Parathyroid adenoma (tissue), 2 donors: ENCODE results near the gene SEC16A.

ENCODE experiments used
- H2AFZ ChIP-seq: fragments of 300-600 bp; sonication (generic); one replicate; pipeline ENCODE4 v1.7.0; 2017; ENCODE audit warnings: antibody characterized with exemption, mild to moderate bottlenecking
- H3K27ac ChIP-seq: fragments of 300-600 bp; sonication (generic); one replicate; pipeline ENCODE4 v1.7.0; 2017
- H3K27me3 ChIP-seq: fragments of 300-600 bp; sonication (generic); one replicate; pipeline ENCODE4 v1.7.0; 2017; ENCODE audit warnings: low read length; ENCODE audit not compliant: control insufficient read depth, insufficient read depth
- H3K36me3 ChIP-seq: fragments of 300-600 bp; sonication (generic); one replicate; pipeline ENCODE4 v1.7.0; 2017; ENCODE audit warnings: low read length; ENCODE audit not compliant: control insufficient read depth, insufficient read depth
- H3K4me1 ChIP-seq: fragments of 300-600 bp; sonication (generic); one replicate; pipeline ENCODE4 v1.7.0; 2017; ENCODE audit warnings: control low read depth
- H3K4me2 ChIP-seq: fragments of 300-600 bp; sonication (generic); one replicate; pipeline ENCODE4 v1.7.0; 2017; ENCODE audit warnings: low read length
- H3K4me3 ChIP-seq: fragments of 300-600 bp; sonication (generic); one replicate; pipeline ENCODE4 v1.7.0; 2017; ENCODE audit warnings: low read depth, low read length
- H3K79me2 ChIP-seq: fragments of 300-600 bp; sonication (generic); one replicate; pipeline ENCODE4 v1.7.0; 2017; ENCODE audit warnings: control low read depth
- H3K9ac ChIP-seq: fragments of 300-600 bp; sonication (generic); one replicate; pipeline ENCODE4 v1.7.0; 2017; ENCODE audit warnings: mild to moderate bottlenecking
- H3K9me3 ChIP-seq: fragments of 300-600 bp; sonication (generic); one replicate; pipeline ENCODE4 v1.7.0; 2017; ENCODE audit warnings: low read length; ENCODE audit not compliant: control insufficient read depth
- TF ChIP-seq, protein P1 (sequence below): fragments of 300-600 bp; sonication (generic); IDR thresholded peaks from one replicate; pipeline ENCODE4 v1.7.0; 2017; ENCODE audit warnings: antibody characterized with exemption, mild to moderate bottlenecking
- donor health status: primary hyperparathyroidism.

Gene SEC16A

DNA sequence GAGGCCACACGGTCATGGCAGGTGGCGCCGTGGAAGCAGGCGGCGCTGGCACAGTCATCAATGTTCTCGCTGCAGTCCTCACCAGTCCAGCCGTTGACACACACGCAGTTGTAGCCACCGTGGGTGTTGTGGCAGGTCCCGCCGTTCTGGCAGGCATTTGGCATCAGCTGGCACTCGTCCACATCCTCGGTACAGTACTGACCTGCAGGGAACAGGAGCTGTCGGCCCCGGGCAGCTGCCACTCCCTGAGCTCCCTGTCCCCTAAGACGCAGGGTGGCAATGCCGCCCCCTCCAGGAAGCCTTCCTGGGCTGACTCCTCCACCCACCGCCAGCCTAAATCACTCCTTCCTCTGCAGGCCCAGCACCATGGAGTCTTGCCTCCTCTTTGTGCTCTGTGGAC, 35.8 kb upstream of the SEC16A start:
- Histone ChIP-seq H3K4me2 (no peak overlapping the region), H3K4me1 (no peaks in the 10 kb centered on the region), H3K9ac (no peak overlapping the region), H3K79me2 (no peaks in the 10 kb centered on the region), H3K27ac (no peak overlapping the region), H3K9me3 (no peaks in the 10 kb centered on the region), H3K4me3 (no peak overlapping the region), H3K27me3 (no peaks in the 10 kb centered on the region), H2AFZ (no peak overlapping the region), H3K36me3 (no peaks in the 10 kb centered on the region)
- TF ChIP-seq, protein P1, sequence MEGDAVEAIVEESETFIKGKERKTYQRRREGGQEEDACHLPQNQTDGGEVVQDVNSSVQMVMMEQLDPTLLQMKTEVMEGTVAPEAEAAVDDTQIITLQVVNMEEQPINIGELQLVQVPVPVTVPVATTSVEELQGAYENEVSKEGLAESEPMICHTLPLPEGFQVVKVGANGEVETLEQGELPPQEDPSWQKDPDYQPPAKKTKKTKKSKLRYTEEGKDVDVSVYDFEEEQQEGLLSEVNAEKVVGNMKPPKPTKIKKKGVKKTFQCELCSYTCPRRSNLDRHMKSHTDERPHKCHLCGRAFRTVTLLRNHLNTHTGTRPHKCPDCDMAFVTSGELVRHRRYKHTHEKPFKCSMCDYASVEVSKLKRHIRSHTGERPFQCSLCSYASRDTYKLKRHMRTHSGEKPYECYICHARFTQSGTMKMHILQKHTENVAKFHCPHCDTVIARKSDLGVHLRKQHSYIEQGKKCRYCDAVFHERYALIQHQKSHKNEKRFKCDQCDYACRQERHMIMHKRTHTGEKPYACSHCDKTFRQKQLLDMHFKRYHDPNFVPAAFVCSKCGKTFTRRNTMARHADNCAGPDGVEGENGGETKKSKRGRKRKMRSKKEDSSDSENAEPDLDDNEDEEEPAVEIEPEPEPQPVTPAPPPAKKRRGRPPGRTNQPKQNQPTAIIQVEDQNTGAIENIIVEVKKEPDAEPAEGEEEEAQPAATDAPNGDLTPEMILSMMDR: no peak

DNA sequence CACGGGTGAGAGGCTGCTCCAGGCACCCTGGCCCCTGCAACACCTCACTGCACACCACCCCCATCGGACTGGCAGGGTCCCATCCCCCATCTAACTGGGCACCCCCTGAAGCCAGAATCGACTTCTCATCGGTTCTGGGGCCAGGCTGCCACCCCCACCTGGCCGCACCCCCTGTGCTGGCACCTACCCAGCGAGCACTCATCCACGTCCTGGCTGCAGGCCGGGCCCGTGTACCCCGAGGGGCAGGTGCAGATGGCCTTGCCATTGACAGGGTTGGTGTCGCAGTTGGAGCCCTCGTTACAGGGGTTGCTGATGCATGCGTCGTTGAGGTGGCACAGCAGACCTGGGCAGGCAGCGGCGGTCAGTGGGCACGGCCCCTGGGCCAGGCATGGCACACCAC, 35.1 kb upstream of the SEC16A start:
- H3K9me3 ChIP-seq: no peaks in the 10 kb centered on the region
- TF ChIP-seq, protein P1: no peak
- H3K4me3 ChIP-seq: no peak overlapping the region
- H3K79me2 ChIP-seq: no peaks in the 10 kb centered on the region
- no peaks in the 10 kb centered on the region for H3K27me3 ChIP-seq
- no peak overlapping the region for H3K9ac ChIP-seq
- H3K27ac ChIP-seq: no peak overlapping the region
- H3K36me3 ChIP-seq: no peaks in the 10 kb centered on the region
- H3K4me1 ChIP-seq: no peaks in the 10 kb centered on the region
- no peak overlapping the region for H2AFZ ChIP-seq
- no peak overlapping the region for H3K4me2 ChIP-seq

GRCh38 chr9:136517012-136517743, 34.3 kb upstream of the SEC16A start:
- no peak overlapping the region for H2AFZ ChIP-seq
- H3K27me3 ChIP-seq: no peaks in the 10 kb centered on the region
- H3K27ac ChIP-seq: no peak overlapping the region
- H3K36me3 ChIP-seq: no peaks in the 10 kb centered on the region
- no peaks in the 10 kb centered on the region for H3K79me2 ChIP-seq
- H3K4me2 ChIP-seq: no peak overlapping the region
- TF ChIP-seq, protein P1: no peak
- H3K4me3 ChIP-seq: no peak overlapping the region
- no peaks in the 10 kb centered on the region for H3K4me1 ChIP-seq
- H3K9me3 ChIP-seq: no peaks in the 10 kb centered on the region
- no peak overlapping the region for H3K9ac ChIP-seq

DNA sequence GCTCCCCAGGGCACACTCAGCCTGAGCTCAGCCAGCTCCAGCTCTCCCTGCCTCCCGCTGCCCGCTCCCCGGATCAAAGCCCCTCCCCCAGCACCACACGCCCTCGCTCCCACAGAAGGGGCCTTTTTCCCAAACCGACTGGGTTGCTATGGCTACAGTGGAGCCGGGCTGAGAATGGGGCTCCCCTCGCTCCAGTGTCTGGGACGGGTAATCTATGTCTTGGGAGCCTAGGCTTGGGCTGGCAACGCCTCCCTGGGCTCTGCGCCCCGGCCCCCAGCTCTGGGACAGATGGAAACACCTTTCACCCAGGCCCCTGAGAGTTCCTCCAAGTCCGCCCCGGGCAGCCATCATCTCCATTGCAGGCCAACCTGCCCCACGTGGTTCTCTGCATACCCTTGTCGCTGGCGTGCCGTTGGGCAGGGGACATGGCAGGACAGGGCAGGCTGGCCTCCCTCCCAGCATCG, 33.4 kb upstream of the SEC16A start:
- Histone ChIP-seq H3K36me3 (no peaks in the 10 kb centered on the region), H2AFZ (no peak overlapping the region), H3K79me2 (no peaks in the 10 kb centered on the region), H3K9me3 (no peaks in the 10 kb centered on the region), H3K4me1 (no peaks in the 10 kb centered on the region), H3K27ac (no peak overlapping the region), H3K27me3 (no peaks in the 10 kb centered on the region), H3K9ac (no peak overlapping the region), H3K4me3 (no peak overlapping the region), H3K4me2 (no peak overlapping the region)
- TF ChIP-seq, protein P1: no peak

DNA sequence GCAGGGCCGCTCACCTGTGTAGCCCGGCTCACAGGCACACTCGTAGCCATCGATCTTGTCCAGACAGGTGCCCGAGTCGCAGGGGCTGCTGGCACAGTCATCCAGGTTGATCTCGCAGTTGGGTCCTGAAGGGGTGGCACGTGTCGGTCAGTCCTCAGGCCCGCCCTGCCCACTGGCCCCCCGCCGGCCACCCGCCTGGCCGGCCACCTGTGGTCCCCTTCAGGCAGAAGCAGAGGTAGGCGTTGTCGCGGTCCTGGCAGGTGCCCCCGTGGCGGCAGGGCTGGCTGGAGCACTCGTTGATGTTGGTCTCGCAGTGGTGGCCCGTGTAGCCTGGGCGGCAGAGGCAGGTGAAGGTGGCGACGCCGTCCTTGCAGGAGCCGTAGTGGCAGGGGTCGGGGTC, 32.4 kb upstream of the SEC16A start:
- Histone ChIP-seq H3K27ac (no peak overlapping the region), H3K27me3 (no peaks in the 10 kb centered on the region), H3K79me2 (no peaks in the 10 kb centered on the region), H3K4me2 (no peak overlapping the region), H3K9ac (no peak overlapping the region), H3K9me3 (no peaks in the 10 kb centered on the region), H3K4me1 (no peaks in the 10 kb centered on the region), H3K36me3 (no peaks in the 10 kb centered on the region), H3K4me3 (no peak overlapping the region), H2AFZ (no peak overlapping the region)
- TF ChIP-seq, protein P1: no peak
